Measurements from ENCODE around the gene SHC2. TPM values are rescaled to one million over a fixed set of nuclear protein-coding genes. Genes with fewer than 3 reads are reported as not detected.

Gene SHC2
- total RNA-seq, 2 donors from 2014 or later, result 119 to 137 TPM

- intact Hi-C loops (cut with DNase I), result no loop called here
- no peak for ATAC-seq
These were observed 40.9 kb downstream of the SHC2 start for GRCh38 chr19:419721-420515.

GRCh38 chr19:418761-419671 is 41.8 kb downstream of the SHC2 start:
- WGBS, 2 donors, result 81 to 93% methylated on average over 28 to 50 of the region's 51 CpGs
- intact Hi-C loops (cut with DNase I), result no loop called here
- Histone ChIP-seq H3K27ac (no peak overlapping the region), H3K27me3 (no peaks in the 10 kb centered on the region), H3K36me3 (replicated peaks in 1 of 2; ENCODE audit: insufficient read depth in 1 of 2, low read depth in 2 of 2) (peaks cover 3 to 4% of the 10 kb centered on the region in 2 donors), H3K4me1 (no peaks in the 10 kb centered on the region), H3K4me3 (no peak overlapping the region), H3K9me3 (no peaks in the 10 kb centered on the region)
- ATAC-seq (no peak), DNase-seq (peak in 1 of 4 donors; percentile 5)
- no peak for TF ChIP-seq CTCF (IDR thresholded peaks at IDR 0.05)
- no peak for TF ChIP-seq POLR2A (IDR thresholded peaks at IDR 0.05)

More at GRCh38 chr19:419721-420515, 40.9 kb downstream of the SHC2 start:
- Histone ChIP-seq H3K9me3 (no peaks in the 10 kb centered on the region), H3K36me3 (replicated peaks in 1 of 2; ENCODE audit: insufficient read depth in 1 of 2, low read depth in 2 of 2) (peaks cover 4 to 5% of the 10 kb centered on the region in 2 donors), H3K4me3 (no peak overlapping the region), H3K27ac (no peak overlapping the region), H3K27me3 (no peaks in the 10 kb centered on the region), H3K4me1 (no peaks in the 10 kb centered on the region)
- 91 to 100% methylated on average over 6 to 29 of the region's 31 CpGs for WGBS, 2 donors
- DNase-seq, result peak in 1 of 4 donors; percentile 6
- no peak for TF ChIP-seq POLR2A (IDR thresholded peaks at IDR 0.05)
- TF ChIP-seq CTCF (IDR thresholded peaks at IDR 0.05), result no peak

- Histone ChIP-seq H3K36me3 (replicated peaks in 1 of 2; ENCODE audit: insufficient read depth in 1 of 2, low read depth in 2 of 2) (peaks cover 0 to 4% of the 10 kb centered on the region in 2 donors), H3K4me1 (peaks cover 4% of the 10 kb centered on the region), H3K9me3 (no peaks in the 10 kb centered on the region), H3K4me3 (no peak overlapping the region), H3K27me3 (peaks cover 0 to 2% of the 10 kb centered on the region in 2 donors), H3K27ac (no peak overlapping the region)
- TF ChIP-seq CTCF (IDR thresholded peaks at IDR 0.05) (no peak), POLR2A (IDR thresholded peaks at IDR 0.05) (no peak)
- WGBS, 2 donors, result 60 to 87% methylated on average over 1 to 12 of the region's 14 CpGs
- intact Hi-C loops (cut with DNase I), result no loop called here
- DNase-seq (peak in 1 of 4 donors; percentile 2), ATAC-seq (no peak)
These were observed 44.4 kb downstream of the SHC2 start for GRCh38 chr19:416416-416815.

- intact Hi-C loops (cut with DNase I), result no loop called here
- Histone ChIP-seq H3K4me1 (peaks cover 7% of the 10 kb centered on the region), H3K27ac (no peak overlapping the region), H3K9me3 (no peaks in the 10 kb centered on the region), H3K4me3 (no peak overlapping the region), H3K36me3 (replicated peaks in 1 of 2; ENCODE audit: insufficient read depth in 1 of 2, low read depth in 2 of 2) (peaks cover 0 to 4% of the 10 kb centered on the region in 2 donors), H3K27me3 (peaks cover 0 to 6% of the 10 kb centered on the region in 2 donors)
- WGBS, 2 donors, result 82 to 95% methylated on average over 1 of the region's 1 CpG
- no peak for TF ChIP-seq POLR2A (IDR thresholded peaks at IDR 0.05)
- TF ChIP-seq CTCF (IDR thresholded peaks at IDR 0.05), result no peak
- DNase-seq (no peak), ATAC-seq (no peak)
These were observed 45.5 kb downstream of the SHC2 start for GRCh38 chr19:415292-415691.

All from body of pancreas (tissue), 4 donors.